SK-N-SH treated with all-trans-retinoic acid at 6 μM for 48 hours (cell line): ENCODE data around the gene CMIP.

Source experiments
- ARNTL ChIP-seq: fragments of 450-650 bp; formaldehyde crosslinking; IDR thresholded peaks from 2 replicates; pipeline ENCODE4 v1.5.0; 2020; ENCODE audit warnings: low read depth, mild to moderate bottlenecking, moderate library complexity, borderline replicate concordance
- ESRRG ChIP-seq: fragments of 250-450 bp; sonication (Bioruptor Pico); IDR thresholded peaks from 2 replicates; pipeline ENCODE4 v1.6.1; 2021; ENCODE audit warnings: mild to moderate bottlenecking
- SNAI2 ChIP-seq: fragments of 250-450 bp; sonication (Bioruptor Pico); IDR thresholded peaks from 2 replicates; pipeline ENCODE4 v1.5.0; 2020; ENCODE audit warnings: mild to moderate bottlenecking, moderate library complexity
- ZC3H10 ChIP-seq: fragments of 250-450 bp; sonication (Bioruptor Pico); IDR thresholded peaks from 2 replicates; pipeline ENCODE4 v1.5.1; 2021; ENCODE audit warnings: mild to moderate bottlenecking, moderate library complexity
- ZFP3 ChIP-seq: fragments of 250-450 bp; sonication (Bioruptor Pico); IDR thresholded peaks from 2 replicates; pipeline ENCODE4 v1.5.0; 2020; ENCODE audit warnings: mild to moderate bottlenecking, moderate library complexity
- TF ChIP-seq, protein P1 (sequence below): fragments of 250-450 bp; sonication (Bioruptor Pico); IDR thresholded peaks from 2 replicates; pipeline ENCODE4 v1.8.0; 2020; ENCODE audit warnings: mild to moderate bottlenecking, moderate library complexity, borderline replicate concordance

GRCh38 chr16:81629034-81629802, 184.6 kb downstream of the CMIP start:
- no peak for TF ChIP-seq ZFP3 (CRISPR knock-in tag)
- no peak for TF ChIP-seq ZC3H10 (CRISPR knock-in tag)
- no peak for TF ChIP-seq ARNTL (CRISPR knock-in tag)
- TF ChIP-seq SNAI2 (CRISPR knock-in tag): no peak
- TF ChIP-seq, protein P1, sequence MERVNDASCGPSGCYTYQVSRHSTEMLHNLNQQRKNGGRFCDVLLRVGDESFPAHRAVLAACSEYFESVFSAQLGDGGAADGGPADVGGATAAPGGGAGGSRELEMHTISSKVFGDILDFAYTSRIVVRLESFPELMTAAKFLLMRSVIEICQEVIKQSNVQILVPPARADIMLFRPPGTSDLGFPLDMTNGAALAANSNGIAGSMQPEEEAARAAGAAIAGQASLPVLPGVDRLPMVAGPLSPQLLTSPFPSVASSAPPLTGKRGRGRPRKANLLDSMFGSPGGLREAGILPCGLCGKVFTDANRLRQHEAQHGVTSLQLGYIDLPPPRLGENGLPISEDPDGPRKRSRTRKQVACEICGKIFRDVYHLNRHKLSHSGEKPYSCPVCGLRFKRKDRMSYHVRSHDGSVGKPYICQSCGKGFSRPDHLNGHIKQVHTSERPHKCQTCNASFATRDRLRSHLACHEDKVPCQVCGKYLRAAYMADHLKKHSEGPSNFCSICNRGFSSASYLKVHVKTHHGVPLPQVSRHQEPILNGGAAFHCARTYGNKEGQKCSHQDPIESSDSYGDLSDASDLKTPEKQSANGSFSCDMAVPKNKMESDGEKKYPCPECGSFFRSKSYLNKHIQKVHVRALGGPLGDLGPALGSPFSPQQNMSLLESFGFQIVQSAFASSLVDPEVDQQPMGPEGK (CRISPR knock-in tag): no peak
- no peak for TF ChIP-seq ESRRG (CRISPR knock-in tag)
